ENCODE results near the gene FILIP1. TPM values are rescaled to one million over a fixed set of nuclear protein-coding genes. Genes with fewer than 3 reads are reported as not detected.

FILIP1 gene
- total and polyA plus RNA-seq, 2 of the 8 experiments (the other 6 are each of a cell fraction or from before 2014, with no cell fraction given): 2.4 to 5.7 TPM

- TF ChIP-seq E2F6 (IDR thresholded peaks at IDR 0.05): no peak
Observed at GRCh38 chr6:75257343-75258087, 236.1 kb downstream of the FILIP1 start (continued).

Data from H1 (cell line).